ENCODE results near the gene SPATA21.

Gene SPATA21

DNA sequence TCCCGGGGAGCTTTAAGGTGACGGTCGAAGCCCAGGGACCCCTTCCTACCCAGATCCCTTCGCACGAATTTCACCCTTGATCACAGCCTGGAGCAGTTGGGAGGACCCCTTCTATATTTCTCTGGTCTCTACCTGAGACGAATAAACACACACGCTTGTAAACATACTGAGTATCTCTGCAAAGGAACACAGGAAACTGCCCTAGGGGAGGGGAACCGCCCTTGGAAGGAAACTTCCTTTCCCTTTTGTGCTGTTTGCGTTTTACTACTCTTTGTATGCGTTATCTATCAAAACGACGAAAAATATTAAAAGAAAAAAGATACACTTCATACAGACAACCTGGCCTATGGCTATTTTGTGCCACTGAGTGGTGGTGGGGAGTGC is 4.0 kb upstream of the SPATA21 start:
- Mint-ChIP-seq H3K36me3 (peaks cover 29% of the 10 kb centered on the region), H3K4me1 (peaks cover 45% of the 10 kb centered on the region), H3K9me3 (no peaks in the 10 kb centered on the region), H3K27me3 (no peaks in the 10 kb centered on the region), H3K4me3 (peak overlapping the region; percentile 97), H3K27ac (peak overlapping the region; percentile 87)
- ATAC-seq: no peak

DNA sequence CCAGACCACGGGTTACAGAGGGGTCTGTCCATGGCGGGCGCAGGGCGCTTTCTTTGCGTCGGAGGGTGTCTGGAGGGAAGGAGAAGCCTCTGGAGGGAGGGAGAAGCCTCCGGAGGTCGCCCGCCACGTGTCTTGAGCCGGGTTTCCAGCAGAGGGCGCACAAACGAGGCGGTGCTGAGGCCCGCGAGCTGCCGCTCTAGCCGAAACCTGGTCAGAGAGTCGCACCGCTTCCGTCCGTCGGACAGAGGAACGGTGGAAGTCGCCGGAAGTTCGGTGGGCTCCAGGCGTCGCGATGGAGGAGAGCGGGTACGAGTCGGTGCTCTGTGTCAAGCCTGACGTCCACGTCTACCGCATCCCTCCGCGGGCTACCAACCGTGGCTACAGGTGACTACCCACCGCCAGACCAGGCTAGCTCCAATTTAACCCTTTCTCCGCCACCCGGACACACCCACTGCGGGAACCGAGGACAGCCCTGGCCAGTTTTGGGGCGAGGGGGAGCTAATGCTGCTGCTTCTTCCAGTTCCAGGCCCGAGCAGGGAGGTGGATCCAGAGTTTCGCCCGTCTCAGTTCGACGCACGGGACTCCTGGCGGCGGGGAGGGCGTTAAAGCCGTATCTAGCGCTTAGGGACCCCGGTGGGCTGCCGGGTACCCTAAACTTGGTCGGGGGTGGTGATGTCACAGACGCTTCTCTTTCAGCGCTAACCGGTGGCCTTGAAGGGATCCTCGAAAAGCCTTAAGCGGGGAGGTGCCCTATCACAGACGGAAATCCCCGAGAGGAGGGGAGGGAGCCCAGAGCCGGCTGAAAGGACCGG is 3.5 kb upstream of the SPATA21 start, which contains the start of gene NECAP2:
Gene NECAP2 (plus strand): TSS at position 255 of the 812 bp plus-strand sequence. CDS start 38 bp downstream, at position 293.
- H3K36me3 Mint-ChIP-seq: peaks cover 29% of the 10 kb centered on the region
- H3K4me1 Mint-ChIP-seq: peaks cover 45% of the 10 kb centered on the region
- no peaks in the 10 kb centered on the region for H3K27me3 Mint-ChIP-seq
- H3K9me3 Mint-ChIP-seq: no peaks in the 10 kb centered on the region
- H3K4me3 Mint-ChIP-seq: peak within 1 kb of the TSS; percentile 97
- peak; percentile 93 for ATAC-seq
- H3K27ac Mint-ChIP-seq: peak within 1 kb of the TSS; percentile 87

- Mint-ChIP-seq H3K4me1 (peaks cover 45% of the 10 kb centered on the region), H3K27me3 (no peaks in the 10 kb centered on the region), H3K9me3 (no peaks in the 10 kb centered on the region), H3K27ac (peak overlapping the region; percentile 87), H3K4me3 (peak overlapping the region; percentile 97), H3K36me3 (peaks cover 29% of the 10 kb centered on the region)
- ATAC-seq: peak; percentile 25
These were observed 2.9 kb upstream of the SPATA21 start for GRCh38 chr1:16440131-16440469.

DNA sequence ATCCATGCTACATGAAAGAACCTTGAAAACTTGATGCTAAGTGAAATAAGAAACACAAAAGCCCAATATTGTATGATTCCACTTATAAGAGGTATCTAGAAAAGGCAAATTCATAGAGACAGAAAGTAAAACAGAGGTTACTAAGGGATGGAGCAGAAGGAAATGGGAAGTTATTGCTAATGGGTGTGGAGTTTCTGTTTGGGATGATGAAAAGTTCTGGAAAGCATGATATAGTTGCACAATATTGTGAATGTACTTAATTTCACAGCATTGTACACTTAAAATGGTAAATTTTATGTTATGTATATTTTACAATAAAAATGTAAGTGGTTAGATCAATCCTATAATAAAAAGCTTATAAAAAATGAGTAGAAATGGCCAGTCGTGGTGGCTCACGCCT is 1.7 kb upstream of the SPATA21 start:
- H3K9me3 Mint-ChIP-seq: no peaks in the 10 kb centered on the region
- H3K4me1 Mint-ChIP-seq: peaks cover 38% of the 10 kb centered on the region
- H3K4me3 Mint-ChIP-seq: no peak overlapping the region
- H3K36me3 Mint-ChIP-seq: peaks cover 22% of the 10 kb centered on the region
- H3K27ac Mint-ChIP-seq: no peak overlapping the region
- ATAC-seq: no peak
- H3K27me3 Mint-ChIP-seq: no peaks in the 10 kb centered on the region

GRCh38 chr1:16438516-16438915 is 1.3 kb upstream of the SPATA21 start:
- Mint-ChIP-seq H3K27me3 (no peaks in the 10 kb centered on the region), H3K36me3 (peaks cover 18% of the 10 kb centered on the region)

GRCh38 chr1:16434501-16434900 is 2.7 kb downstream of the SPATA21 start:
- Mint-ChIP-seq H3K4me1 (peaks cover 8% of the 10 kb centered on the region), H3K27ac (no peak overlapping the region), H3K4me3 (no peak overlapping the region), H3K36me3 (no peaks in the 10 kb centered on the region), H3K9me3 (no peaks in the 10 kb centered on the region), H3K27me3 (no peaks in the 10 kb centered on the region)
- ATAC-seq: no peak

More at GRCh38 chr1:16438516-16438915, 1.3 kb upstream of the SPATA21 start:
- no peaks in the 10 kb centered on the region for H3K9me3 Mint-ChIP-seq
- ATAC-seq: no peak
- peaks cover 35% of the 10 kb centered on the region for H3K4me1 Mint-ChIP-seq
- no peak overlapping the region for H3K4me3 Mint-ChIP-seq
- H3K27ac Mint-ChIP-seq: no peak overlapping the region

- Mint-ChIP-seq H3K4me1 (peaks cover 8% of the 10 kb centered on the region), H3K36me3 (no peaks in the 10 kb centered on the region), H3K9me3 (no peaks in the 10 kb centered on the region), H3K4me3 (no peak overlapping the region), H3K27ac (no peak overlapping the region), H3K27me3 (no peaks in the 10 kb centered on the region)
- ATAC-seq: no peak
These were observed 3.2 kb downstream of the SPATA21 start for GRCh38 chr1:16434007-16434406.

DNA sequence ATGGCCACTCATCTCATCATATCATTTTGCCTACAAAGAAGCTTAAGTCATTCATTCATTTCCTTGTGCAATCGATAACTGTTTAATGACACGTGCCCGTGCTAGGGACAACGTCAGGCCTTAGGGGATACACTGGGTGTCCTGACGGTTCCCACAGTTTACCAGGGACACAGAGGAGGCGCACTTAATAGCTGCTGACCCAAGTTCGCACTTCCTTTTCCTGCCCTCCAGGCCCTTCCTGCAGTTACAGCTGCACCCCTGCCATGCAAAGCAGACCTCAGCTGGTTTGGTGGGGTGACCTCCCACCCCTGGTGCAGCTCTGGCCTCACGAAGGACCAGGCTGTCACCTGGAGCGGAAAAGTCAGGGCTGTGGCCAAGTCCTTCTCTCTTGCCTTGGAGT is 4.2 kb downstream of the SPATA21 start:
- Mint-ChIP-seq H3K9me3 (no peaks in the 10 kb centered on the region), H3K4me1 (peaks cover 8% of the 10 kb centered on the region), H3K36me3 (no peaks in the 10 kb centered on the region), H3K27ac (peak overlapping the region; percentile 62), H3K27me3 (no peaks in the 10 kb centered on the region), H3K4me3 (no peak overlapping the region)
- ATAC-seq: peak; percentile 8

DNA sequence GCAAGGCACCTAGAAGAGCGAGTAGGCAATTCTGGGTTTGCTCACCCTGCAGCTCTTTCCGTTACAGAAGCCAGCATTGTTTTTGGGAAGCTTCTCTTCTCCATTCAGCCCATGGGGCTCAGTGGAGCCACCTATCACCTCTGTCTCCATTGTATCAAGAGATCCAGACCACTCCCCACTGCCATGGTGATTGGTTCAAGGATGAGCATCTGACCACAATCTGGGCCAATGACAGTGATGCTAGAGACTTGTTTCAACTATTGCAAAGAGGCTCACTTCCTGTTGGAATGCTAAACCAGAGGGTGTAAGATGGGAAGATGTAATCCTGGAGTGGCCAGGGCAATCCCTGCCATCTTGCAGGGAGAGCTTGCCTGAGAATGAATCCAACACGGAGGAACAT is 6.6 kb downstream of the SPATA21 start:
- Mint-ChIP-seq H3K9me3 (no peaks in the 10 kb centered on the region), H3K36me3 (no peaks in the 10 kb centered on the region), H3K4me1 (peaks cover 8% of the 10 kb centered on the region), H3K4me3 (no peak overlapping the region), H3K27ac (no peak overlapping the region), H3K27me3 (no peaks in the 10 kb centered on the region)
- no peak for ATAC-seq

DNA sequence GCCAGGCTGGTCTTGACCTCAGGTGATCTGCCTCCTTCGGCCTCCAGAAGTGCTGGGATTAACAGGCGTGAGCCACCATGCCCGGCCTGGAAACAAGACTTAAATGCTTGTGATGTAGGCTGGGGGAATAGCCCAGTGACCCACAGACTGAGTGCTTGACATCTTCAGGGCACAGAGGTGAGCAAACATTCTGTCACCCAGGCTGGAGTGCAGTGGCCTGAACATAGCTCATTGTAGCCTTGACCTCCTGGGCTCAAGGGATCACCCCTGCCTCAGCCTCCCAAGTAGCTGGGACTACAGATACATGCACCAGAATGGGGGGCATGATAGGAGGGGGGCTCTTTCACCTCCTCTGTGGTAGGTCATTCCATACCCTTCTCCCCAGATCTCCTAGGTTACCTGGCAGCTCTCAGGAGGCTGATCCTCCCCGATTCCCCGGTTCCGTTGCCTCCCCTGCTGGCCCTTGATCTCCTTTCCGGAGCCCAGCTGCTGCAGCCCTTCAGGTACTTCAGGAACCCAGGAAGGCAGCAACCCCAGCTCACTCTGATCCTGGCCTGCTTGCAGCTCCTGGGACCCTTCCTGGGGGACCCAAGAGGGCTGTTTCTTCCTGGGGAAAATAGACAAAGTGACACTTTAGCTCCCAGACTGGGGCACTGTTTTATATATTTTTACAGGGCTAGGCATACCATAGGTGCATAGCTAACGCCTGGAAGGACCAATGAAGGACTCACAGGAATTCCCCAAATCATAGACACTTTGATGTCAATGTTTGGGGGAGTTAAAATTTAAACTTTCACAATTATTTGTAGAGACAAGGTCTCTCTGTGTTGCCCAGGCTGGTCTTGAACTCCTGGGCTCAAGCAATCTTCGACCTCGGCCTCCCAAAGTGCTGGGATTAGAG is 11.8 kb downstream of the SPATA21 start:
- H3K27ac Mint-ChIP-seq: no peak overlapping the region
- ATAC-seq: no peak
- H3K27me3 Mint-ChIP-seq: peaks cover 3% of the 10 kb centered on the region
- H3K9me3 Mint-ChIP-seq: no peaks in the 10 kb centered on the region
- no peak overlapping the region for H3K4me3 Mint-ChIP-seq
- H3K36me3 Mint-ChIP-seq: no peaks in the 10 kb centered on the region
- H3K4me1 Mint-ChIP-seq: peaks cover 13% of the 10 kb centered on the region

- Mint-ChIP-seq H3K4me3 (no peak overlapping the region), H3K36me3 (no peaks in the 10 kb centered on the region), H3K27me3 (peaks cover 19% of the 10 kb centered on the region), H3K4me1 (peaks cover 25% of the 10 kb centered on the region), H3K9me3 (no peaks in the 10 kb centered on the region), H3K27ac (peak overlapping the region; percentile 68)
- ATAC-seq: no peak
These were observed 15.2 kb downstream of the SPATA21 start for GRCh38 chr1:16422041-16422440.

DNA sequence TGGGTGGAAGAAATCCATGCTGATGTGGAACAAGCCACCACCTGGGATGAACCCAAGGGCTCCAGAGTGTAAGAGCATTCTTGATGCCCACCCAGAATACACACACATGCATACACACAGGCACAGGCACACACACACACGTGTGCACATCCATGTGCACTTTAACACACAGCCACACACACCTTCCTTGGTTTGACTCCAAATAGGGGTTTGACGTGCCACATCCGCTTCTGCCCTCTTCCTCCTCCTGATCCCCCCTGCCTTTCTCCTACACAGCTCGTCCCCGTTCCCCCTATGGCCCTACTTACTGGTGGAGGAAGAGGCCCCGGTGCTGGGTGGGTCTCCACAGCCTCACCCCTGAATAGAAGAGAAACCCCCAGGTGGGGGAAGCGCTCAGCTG is 16.0 kb downstream of the SPATA21 start:
- peak overlapping the region; percentile 68 for H3K27ac Mint-ChIP-seq
- H3K36me3 Mint-ChIP-seq: no peaks in the 10 kb centered on the region
- no peaks in the 10 kb centered on the region for H3K9me3 Mint-ChIP-seq
- peaks cover 25% of the 10 kb centered on the region for H3K4me1 Mint-ChIP-seq
- no peak overlapping the region for H3K4me3 Mint-ChIP-seq
- peaks cover 19% of the 10 kb centered on the region for H3K27me3 Mint-ChIP-seq
- ATAC-seq: peak; percentile 25

- peaks cover 19% of the 10 kb centered on the region for H3K27me3 Mint-ChIP-seq
- no peaks in the 10 kb centered on the region for H3K36me3 Mint-ChIP-seq
- peak overlapping the region; percentile 9 for H3K4me3 Mint-ChIP-seq
- H3K4me1 Mint-ChIP-seq: peaks cover 25% of the 10 kb centered on the region
- H3K27ac Mint-ChIP-seq: peak overlapping the region; percentile 68
- peak; percentile 89 for ATAC-seq
- H3K9me3 Mint-ChIP-seq: no peaks in the 10 kb centered on the region
These were observed 16.7 kb downstream of the SPATA21 start for GRCh38 chr1:16420424-16421118.

DNA sequence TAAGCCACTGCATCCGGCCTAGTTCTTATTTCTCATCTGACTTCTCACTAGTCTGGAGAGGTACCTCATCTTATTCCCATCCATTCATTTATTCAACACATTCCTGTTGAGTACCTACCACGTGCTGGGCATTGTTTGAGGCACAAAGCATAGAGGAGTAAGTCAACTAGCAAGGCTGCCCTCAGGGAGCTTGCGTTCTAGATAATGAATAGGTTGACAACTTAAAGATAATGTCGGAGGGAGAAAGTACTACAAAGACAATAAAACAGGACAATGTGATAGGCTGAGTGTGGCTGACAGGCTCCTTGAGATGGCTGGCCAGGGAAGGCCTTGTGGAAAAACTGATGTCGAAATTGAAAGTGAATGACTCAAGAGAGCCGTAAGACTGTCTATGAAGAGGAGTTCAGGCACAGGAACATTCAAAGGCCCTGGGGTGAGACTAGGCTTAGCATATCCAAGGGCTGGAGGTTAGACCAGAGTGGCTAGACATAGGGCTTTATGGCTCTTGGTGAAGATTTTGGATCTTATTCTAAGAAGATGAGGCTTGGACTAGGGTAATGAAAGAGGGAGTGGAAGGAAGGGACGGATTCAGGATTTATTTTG is 18.3 kb downstream of the SPATA21 start:
- Mint-ChIP-seq H3K9me3 (no peaks in the 10 kb centered on the region), H3K27ac (no peak overlapping the region), H3K27me3 (peaks cover 19% of the 10 kb centered on the region), H3K36me3 (no peaks in the 10 kb centered on the region), H3K4me3 (no peak overlapping the region), H3K4me1 (peaks cover 25% of the 10 kb centered on the region)
- ATAC-seq: no peak

DNA sequence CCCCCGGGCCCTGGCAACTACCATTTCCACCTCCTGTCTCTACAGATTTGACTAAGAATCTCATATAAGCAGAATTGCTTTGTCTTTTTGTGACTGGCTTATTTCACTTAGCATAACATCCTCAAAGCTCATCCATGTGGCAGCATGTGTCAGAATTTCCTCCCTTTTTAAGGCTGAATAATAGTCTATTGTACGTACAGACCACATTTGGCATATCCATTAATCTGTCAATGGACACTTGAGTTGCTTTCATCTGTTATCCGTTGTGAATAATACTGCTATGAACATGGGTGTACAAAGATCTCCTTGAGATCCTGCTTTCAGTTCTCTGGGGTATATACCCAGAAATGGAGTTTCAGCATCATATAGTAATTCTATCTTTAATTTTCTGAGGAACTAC is 24.0 kb downstream of the SPATA21 start:
- H3K36me3 Mint-ChIP-seq: no peaks in the 10 kb centered on the region
- peaks cover 7% of the 10 kb centered on the region for H3K27me3 Mint-ChIP-seq
- no peak for ATAC-seq
- H3K4me1 Mint-ChIP-seq: peaks cover 5% of the 10 kb centered on the region
- H3K4me3 Mint-ChIP-seq: no peak overlapping the region
- no peak overlapping the region for H3K27ac Mint-ChIP-seq
- H3K9me3 Mint-ChIP-seq: no peaks in the 10 kb centered on the region
